Testis (tissue), 2 donors: ENCODE data around the gene IRF2.

ENCODE experiments used
- POLR2A ChIP-seq: fragments of 450-650 bp; IDR thresholded peaks from one replicate; pipeline ENCODE4 v1.6.1; 2017; ENCODE audit warnings: antibody characterized with exemption, mild to moderate bottlenecking, moderate library complexity
- TF ChIP-seq, protein P1 (sequence below), 3 experiments: fragments of 450-650 bp in 2 of 3; fragments of 200-600 bp in 1 of 3; sonication (generic) in 1 of 3; IDR thresholded peaks; one replicate each; pipeline ENCODE4 v1.5.1; 2016 to 2019; ENCODE audit warnings: antibody characterized with exemption in 3 of 3, mild to moderate bottlenecking in 2 of 3, moderate library complexity in 1 of 3

- TF ChIP-seq POLR2A: no peak
- TF ChIP-seq, protein P1, sequence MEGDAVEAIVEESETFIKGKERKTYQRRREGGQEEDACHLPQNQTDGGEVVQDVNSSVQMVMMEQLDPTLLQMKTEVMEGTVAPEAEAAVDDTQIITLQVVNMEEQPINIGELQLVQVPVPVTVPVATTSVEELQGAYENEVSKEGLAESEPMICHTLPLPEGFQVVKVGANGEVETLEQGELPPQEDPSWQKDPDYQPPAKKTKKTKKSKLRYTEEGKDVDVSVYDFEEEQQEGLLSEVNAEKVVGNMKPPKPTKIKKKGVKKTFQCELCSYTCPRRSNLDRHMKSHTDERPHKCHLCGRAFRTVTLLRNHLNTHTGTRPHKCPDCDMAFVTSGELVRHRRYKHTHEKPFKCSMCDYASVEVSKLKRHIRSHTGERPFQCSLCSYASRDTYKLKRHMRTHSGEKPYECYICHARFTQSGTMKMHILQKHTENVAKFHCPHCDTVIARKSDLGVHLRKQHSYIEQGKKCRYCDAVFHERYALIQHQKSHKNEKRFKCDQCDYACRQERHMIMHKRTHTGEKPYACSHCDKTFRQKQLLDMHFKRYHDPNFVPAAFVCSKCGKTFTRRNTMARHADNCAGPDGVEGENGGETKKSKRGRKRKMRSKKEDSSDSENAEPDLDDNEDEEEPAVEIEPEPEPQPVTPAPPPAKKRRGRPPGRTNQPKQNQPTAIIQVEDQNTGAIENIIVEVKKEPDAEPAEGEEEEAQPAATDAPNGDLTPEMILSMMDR (IDR thresholded peaks at IDR 0.05): no peak
These were observed 119.2 kb downstream of the IRF2 start for GRCh38 chr4:184355111-184355604.
